BJ (cell line): ENCODE results near the gene NFASC. TPM values are rescaled to one million over a fixed set of nuclear protein-coding genes. Genes with fewer than 3 reads are reported as not detected.

Experiments used
- CTCF ChIA-PET: fragments of 350-600 bp; formaldehyde crosslinking; extraction: SDS; loops from one replicate; lab custom pipeline; 2021; ENCODE audit warnings: antibody characterized with exemption, inconsistent platforms; lab: Yijun Ruan, JAX
- POLR2A ChIA-PET: fragments of 300-600 bp; sonication (Branson Sonifier 250); formaldehyde crosslinking; extraction: SDS; loops from one replicate; lab custom pipeline; 2021; ENCODE audit warnings: antibody characterized with exemption; lab: Charles Lee
- DNase-seq: peaks from one replicate; pipeline ENCODE4 v3.0.0-alpha.2; 2011; ENCODE audit warnings: low read depth
- H3K27me3 ChIP-seq: 2 replicates; pipeline ENCODE4 v1.6.0; 2011; ENCODE audit warnings: low read length; ENCODE audit not compliant: control insufficient read depth, insufficient read depth
- H3K36me3 ChIP-seq: 2 replicates; pipeline ENCODE4 v1.5.1; 2011; ENCODE audit warnings: low read length; ENCODE audit not compliant: control insufficient read depth, insufficient read depth
- H3K4me3 ChIP-seq: 2 replicates; pipeline ENCODE4 v1.5.1; 2011; ENCODE audit warnings: low read depth, mild to moderate bottlenecking, control low read depth, low read length
- polyA plus RNA-seq: library from polyadenylated mRNA; depleted of rRNA; stranded (reverse); fragments of >200 nt; gene quantifications from 2 replicates; pipeline ENCODE4 v1.2.3, GENCODE V29; 2011
- TF ChIP-seq, protein P1 (sequence below): IDR thresholded peaks from 2 replicates; pipeline ENCODE4 v1.5.1; 2011; ENCODE audit warnings: low read depth, mild to moderate bottlenecking, control low read depth, inconsistent platforms, low read length, moderate library complexity; ENCODE audit not compliant: insufficient read depth

Gene NFASC
- polyA plus RNA-seq, 1 experiment = 10.9 TPM

DNA sequence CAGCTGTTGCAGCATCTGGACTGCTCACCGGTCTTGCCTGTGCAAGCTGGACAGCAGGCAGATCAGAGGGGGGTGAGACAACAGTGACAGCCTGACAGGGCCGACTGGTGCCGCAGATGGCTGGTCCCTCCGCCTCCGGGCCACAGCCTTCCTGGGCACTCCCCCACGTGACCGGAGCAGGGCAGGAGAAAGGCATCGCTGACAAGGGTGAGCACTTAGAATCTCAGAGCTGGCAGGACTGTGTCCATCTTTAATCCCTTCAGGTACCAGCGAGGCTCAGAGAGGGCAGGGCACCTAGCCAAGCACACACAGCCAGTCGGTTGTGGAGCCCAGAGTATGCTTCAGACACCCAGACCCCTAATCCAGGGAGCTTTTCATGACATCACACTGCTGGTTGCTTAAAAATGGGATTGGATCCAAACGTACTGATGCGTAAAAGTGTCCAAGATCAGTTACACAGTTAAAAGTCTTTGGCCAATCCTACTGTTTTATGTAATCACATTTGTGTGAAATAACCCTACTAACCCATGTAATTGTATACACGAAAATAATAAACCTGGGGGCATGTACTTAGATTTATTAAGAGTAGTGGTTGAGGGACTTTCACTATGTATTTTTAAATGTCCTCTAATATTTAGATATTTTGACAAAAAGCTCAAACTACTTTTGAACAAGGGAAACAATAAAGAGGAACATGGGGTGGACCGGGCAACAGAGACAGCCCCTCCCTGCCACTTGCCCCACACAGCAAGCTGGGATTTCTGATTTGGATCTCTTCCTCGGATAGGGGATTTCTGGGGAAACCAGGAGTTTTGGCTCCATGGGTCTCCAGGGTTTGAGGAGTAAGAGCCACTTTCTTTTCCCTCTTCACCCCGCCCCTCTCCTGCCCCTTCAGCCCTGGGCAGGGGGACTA is 171.6 kb downstream of the NFASC start:
- H3K4me3 ChIP-seq = no peak overlapping the region
- DNase-seq = no peak
- peaks cover 38% of the 10 kb centered on the region for H3K27me3 ChIP-seq
- H3K36me3 ChIP-seq = no peaks in the 10 kb centered on the region
- TF ChIP-seq, protein P1, sequence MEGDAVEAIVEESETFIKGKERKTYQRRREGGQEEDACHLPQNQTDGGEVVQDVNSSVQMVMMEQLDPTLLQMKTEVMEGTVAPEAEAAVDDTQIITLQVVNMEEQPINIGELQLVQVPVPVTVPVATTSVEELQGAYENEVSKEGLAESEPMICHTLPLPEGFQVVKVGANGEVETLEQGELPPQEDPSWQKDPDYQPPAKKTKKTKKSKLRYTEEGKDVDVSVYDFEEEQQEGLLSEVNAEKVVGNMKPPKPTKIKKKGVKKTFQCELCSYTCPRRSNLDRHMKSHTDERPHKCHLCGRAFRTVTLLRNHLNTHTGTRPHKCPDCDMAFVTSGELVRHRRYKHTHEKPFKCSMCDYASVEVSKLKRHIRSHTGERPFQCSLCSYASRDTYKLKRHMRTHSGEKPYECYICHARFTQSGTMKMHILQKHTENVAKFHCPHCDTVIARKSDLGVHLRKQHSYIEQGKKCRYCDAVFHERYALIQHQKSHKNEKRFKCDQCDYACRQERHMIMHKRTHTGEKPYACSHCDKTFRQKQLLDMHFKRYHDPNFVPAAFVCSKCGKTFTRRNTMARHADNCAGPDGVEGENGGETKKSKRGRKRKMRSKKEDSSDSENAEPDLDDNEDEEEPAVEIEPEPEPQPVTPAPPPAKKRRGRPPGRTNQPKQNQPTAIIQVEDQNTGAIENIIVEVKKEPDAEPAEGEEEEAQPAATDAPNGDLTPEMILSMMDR = no peak
- POLR2A ChIA-PET = interaction anchor here (0.6 kb wide), 1 partner anchor 32 kb away, joined by 3 read pairs; no protein-coding TSS in a partner anchor
- CTCF ChIA-PET = interaction anchor here (1.0 to 1.4 kb wide), 2 partner anchors 12 to 15 kb away, joined by 3 read pairs; no protein-coding TSS in a partner anchor

DNA sequence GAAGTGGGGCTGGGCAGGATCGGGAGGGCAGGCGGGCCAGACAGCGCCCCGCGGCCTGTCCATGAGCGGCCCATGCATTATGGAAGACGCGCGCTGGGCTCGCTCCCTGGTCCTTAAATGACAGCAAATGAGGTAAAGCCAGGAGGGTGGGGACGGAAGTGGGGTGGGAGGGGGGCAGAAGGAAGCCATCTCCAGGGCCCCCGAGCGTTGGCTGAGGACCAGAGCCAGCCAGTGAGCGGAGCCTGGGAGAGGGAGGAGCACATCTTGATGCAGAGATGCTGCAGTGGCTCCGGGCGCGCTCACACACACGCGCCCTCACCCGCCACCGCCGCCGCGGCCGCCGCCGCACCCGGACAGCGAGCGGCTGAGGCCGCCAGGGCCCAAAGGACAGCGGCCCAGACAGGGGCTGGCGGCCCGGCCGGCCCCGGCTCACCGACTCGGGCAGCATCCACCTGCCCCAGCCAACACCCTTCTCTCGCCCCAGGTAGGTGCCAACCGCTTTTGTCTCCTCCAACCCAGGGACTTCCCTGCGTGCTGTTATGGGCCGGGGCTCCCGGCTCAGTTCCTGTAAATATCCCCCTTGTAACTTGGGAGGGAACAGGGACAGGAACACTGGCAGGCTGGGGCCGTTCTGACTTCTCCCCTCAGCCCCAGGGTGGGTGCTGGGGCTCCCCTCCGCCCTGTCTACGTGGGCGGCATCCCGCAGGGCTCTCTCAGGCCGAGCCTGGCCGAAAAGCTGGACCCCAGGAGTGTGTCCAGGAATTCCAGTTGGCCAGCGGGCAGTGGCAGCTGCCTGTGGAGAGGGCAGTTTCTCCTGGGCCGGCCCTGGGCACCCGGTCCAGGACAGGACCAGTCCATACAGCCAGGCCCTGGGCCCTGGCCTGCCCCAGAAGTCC is 172.5 kb downstream of the NFASC start, which contains the start of gene CNTN2:
Gene CNTN2, plus strand, starts transcription at position 302 of the 896 bp plus-strand sequence. CDS start 9,974 bp downstream, outside the sequence.
- H3K27me3 ChIP-seq = peaks cover 45% of the 10 kb centered on the region
- no peak for DNase-seq
- ChIA-PET CTCF (interaction anchor here (1.9 kb wide), 1 partner anchor 19 kb away, joined by 4 read pairs; no protein-coding TSS in a partner anchor), POLR2A (no interaction called here)
- H3K36me3 ChIP-seq = no peaks in the 10 kb centered on the region
- H3K4me3 ChIP-seq = no peak within 1 kb of the TSS
- TF ChIP-seq, protein P1 = no peak

DNA sequence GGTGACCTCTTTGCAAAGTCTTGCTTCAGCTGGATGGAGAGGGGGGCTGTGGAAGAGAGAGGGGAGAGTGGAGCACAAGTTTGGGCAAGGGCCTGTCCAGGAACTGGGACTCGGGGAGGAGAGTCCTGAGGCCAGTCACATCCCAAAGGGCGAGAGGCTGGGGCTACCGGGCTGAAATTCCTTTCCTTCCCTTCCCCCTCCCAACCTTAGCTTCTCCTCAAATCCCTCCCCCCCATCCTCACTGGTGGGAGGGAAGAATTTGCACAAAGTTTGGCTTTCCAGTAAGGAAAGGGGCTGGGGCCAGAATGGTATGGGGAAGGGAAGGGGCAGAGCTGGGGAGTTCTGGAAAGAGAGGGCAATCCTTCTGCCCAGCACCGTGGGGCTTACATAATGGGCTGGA is 173.2 kb downstream of the NFASC start:
- TF ChIP-seq, protein P1 = no peak
- ChIA-PET POLR2A (no interaction called here), CTCF (interaction anchor here (1.9 kb wide), 1 partner anchor 18 kb away, joined by 4 read pairs; no protein-coding TSS in a partner anchor)
- H3K36me3 ChIP-seq = no peaks in the 10 kb centered on the region
- DNase-seq = no peak
- H3K4me3 ChIP-seq = no peak overlapping the region
- peaks cover 45% of the 10 kb centered on the region for H3K27me3 ChIP-seq

DNA sequence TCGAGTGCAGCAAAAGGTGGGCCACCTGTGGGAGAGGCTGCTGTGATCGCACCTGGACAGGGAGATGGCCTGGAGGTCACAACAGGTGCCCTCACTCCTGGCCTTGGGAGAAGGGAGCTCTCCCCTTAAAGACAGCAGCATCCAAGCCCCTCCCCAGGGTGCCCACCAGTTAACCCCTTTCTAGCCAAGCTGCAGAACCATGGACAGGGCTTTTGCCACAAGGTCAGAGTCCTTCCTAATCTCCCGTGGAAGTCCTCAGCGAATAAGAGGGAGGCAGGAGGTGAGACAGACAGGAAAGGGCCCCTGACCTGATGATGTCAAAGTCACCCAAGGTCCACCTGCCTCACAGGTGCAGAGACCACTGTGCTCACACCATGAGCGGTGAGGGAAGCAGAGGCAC is 174.1 kb downstream of the NFASC start:
- TF ChIP-seq, protein P1 = no peak
- H3K27me3 ChIP-seq = peaks cover 44% of the 10 kb centered on the region
- H3K36me3 ChIP-seq = no peaks in the 10 kb centered on the region
- POLR2A ChIA-PET = no interaction called here
- CTCF ChIA-PET = interaction anchor here (1.9 kb wide), 1 partner anchor 17 kb away, joined by 4 read pairs; no protein-coding TSS in a partner anchor
- no peak overlapping the region for H3K4me3 ChIP-seq
- no peak for DNase-seq
